GM10248 (cell line): Measurements from ENCODE around the gene OAS1.

Experiments used
- CTCF ChIA-PET: fragments of 300-600 bp; sonication (Branson Sonifier 250); formaldehyde crosslinking; extraction: SDS; loops from one replicate; lab custom pipeline; 2021; ENCODE audit warnings: antibody characterized with exemption; lab: Yijun Ruan, JAX
- POLR2A ChIA-PET: fragments of 350-650 bp; sonication (Branson Sonifier 250); formaldehyde crosslinking; extraction: SDS; loops from one replicate; lab custom pipeline; 2020; ENCODE audit warnings: antibody characterized with exemption; lab: Yijun Ruan, JAX
- DNase-seq: peaks from one replicate; pipeline ENCODE4 v3.0.0; 2012; ENCODE audit errors: extremely low spot score
- CTCF ChIP-seq: IDR thresholded peaks from 2 replicates; pipeline ENCODE4 v1.5.1; 2012; ENCODE audit warnings: mild to moderate bottlenecking, low read depth; ENCODE audit errors: extremely low read depth, missing control alignments, control extremely low read depth

OAS1 gene

GRCh38 chr12:112869091-112869490, 37.7 kb upstream of the OAS1 start:
- ChIA-PET CTCF (no interaction called here), POLR2A (no interaction called here)
- TF ChIP-seq CTCF: no peak
- DNase-seq: no peak

DNA sequence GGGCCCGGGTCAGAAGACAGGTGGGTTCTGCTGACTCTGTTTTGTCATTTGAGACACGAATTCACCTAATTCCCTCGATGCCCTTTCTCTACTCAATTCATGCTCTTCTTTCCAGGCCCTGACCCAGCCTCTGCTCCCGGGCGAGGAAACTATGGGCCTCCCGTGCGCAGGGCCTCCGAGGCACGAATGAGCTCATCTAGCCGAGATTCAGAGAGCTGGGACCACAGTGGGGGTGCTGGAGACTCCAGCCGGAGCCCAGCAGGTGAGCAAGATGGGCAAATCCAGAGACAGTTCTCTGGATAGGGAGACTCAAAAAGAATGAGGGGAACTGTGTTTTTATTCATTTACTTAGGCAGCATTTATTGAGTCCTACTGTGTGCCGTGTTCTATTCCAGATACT, 37.0 kb upstream of the OAS1 start:
- no peak for DNase-seq
- ChIA-PET POLR2A (no interaction called here), CTCF (no interaction called here)
- TF ChIP-seq CTCF: no peak

DNA sequence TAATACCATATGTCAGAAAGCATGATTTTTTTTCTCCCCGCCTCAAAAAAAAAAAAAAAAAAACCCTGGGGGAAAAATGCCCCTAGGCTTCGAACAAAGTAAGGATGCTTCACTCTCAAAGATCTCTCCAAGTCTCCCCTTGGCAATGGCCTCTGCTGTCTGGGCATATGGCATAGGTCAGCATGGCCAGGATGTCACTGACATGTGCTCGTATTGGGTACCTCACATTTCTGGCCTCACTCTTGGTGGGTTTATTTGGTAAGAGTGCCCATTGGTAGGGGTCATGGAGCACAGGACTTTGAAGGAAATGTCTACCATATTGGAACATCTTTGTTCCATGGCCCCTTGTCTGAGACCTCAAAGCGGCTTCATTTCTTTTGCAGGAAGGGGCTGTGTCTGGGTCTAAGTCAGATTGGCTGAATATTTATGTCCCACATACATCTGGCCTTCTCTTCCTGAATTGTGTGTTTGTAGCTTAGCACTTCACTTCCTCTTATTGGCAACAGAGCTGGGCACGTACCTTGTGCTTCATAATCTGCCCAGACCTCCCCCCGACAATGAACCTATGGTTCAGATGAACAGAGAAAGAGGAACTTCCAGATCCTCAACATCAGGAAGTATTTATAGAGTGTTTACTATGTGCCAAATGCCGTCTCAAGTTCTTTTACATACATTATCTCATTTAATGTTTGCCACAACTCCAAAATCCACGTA, 36.3 kb upstream of the OAS1 start:
- no peak for TF ChIP-seq CTCF
- DNase-seq: no peak
- POLR2A ChIA-PET: no interaction called here
- CTCF ChIA-PET: no interaction called here

DNA sequence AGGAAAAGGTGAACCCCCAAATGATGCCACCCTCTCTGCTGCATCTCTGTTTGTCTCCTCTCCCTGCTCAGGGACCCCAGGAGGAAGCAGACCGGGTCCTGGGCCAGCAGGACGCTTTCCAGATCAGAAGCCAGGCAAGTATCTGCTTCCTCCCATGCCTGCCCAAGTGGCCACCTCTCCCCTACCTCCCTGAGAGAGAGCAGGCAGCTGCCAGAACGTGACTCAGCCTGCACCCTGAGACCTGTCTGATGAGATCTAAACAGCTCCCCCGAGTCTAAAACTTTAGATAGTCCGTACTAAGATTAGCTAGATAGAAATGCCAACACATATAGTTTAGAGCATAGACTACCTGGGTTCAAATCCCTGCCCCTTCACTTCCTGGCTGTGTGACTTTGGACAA, 31.2 kb upstream of the OAS1 start:
- no peak for DNase-seq
- ChIA-PET CTCF (no interaction called here), POLR2A (no interaction called here)
- no peak for TF ChIP-seq CTCF

- POLR2A ChIA-PET: no interaction called here
Measured at GRCh38 chr12:112876506-112876905, 30.3 kb upstream of the OAS1 start.

DNA sequence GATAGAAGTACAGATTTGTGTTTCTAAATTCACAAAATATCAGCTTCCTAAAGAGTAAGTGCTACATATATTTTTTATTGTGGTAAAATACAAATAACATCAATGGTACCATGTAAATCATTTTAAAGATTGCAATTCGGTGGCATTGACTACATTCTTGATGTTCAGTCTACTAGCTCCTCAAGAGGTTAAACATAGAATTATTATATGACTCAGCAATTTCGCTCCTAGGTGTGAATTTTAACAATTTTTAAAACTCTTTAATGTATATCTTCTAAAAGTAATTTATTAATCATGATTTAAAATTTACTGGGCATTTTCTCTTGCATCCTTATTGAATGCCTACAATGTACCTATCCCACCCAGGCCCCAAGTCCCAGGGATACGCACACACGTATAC, 29.8 kb upstream of the OAS1 start:
- no peak for DNase-seq
- no peak for TF ChIP-seq CTCF
- ChIA-PET CTCF (no interaction called here), POLR2A (no interaction called here)

More at GRCh38 chr12:112876506-112876905, 30.3 kb upstream of the OAS1 start:
- DNase-seq: no peak
- CTCF ChIA-PET: no interaction called here
- TF ChIP-seq CTCF: no peak
